Ascending aorta (tissue), 2 donors: ENCODE data around the gene KPNA4. TPM values are rescaled to one million over a fixed set of nuclear protein-coding genes. Genes with fewer than 3 reads are reported as not detected.
"Not testable (repeated sequence)": the region's sequence is repeated elsewhere in the genome, so short reads cannot be mapped to it uniquely, and the experiment has no call there.

Source experiments
- DNase-seq, 2 donors: peaks; one replicate each; pipeline ENCODE4 v3.0.0-alpha.2; 2019; ENCODE audit warnings: low spot score in 2 of 2
- H3K27ac ChIP-seq, 2 donors: fragments of 200-600 bp; sonication (generic); one replicate each; pipeline ENCODE4 v1.5.1; 2016 to 2017; ENCODE audit warnings: mild to moderate bottlenecking in 1 of 2
- H3K27me3 ChIP-seq: fragments of 200-600 bp; sonication (generic); one replicate; pipeline ENCODE4 v1.5.1; 2017
- H3K36me3 ChIP-seq, 2 donors: fragments of 200-600 bp; sonication (generic); one replicate each; pipeline ENCODE4 v1.5.1; 2016
- H3K4me1 ChIP-seq, 2 donors: fragments of 200-600 bp; sonication (generic); one replicate each; pipeline ENCODE4 v1.5.1; 2016 to 2017; ENCODE audit warnings: mild to moderate bottlenecking in 1 of 2
- H3K4me3 ChIP-seq, 2 donors: fragments of 200-600 bp; sonication (generic); one replicate each; pipeline ENCODE4 v1.5.1; 2016 to 2017; ENCODE audit warnings: mild to moderate bottlenecking in 1 of 2
- H3K9me3 ChIP-seq, 2 donors: fragments of 200-600 bp; sonication (generic); one replicate each; pipeline ENCODE4 v1.5.1; 2016
- CTCF ChIP-seq, 3 experiments: fragments of 200-600 bp in 2 of 3; fragments of 450-650 bp in 1 of 3; sonication (generic) in 2 of 3; IDR thresholded peaks; one replicate each; pipeline ENCODE4 v1.5.1; 2016 to 2019; ENCODE audit warnings: antibody characterized with exemption in 3 of 3, mild to moderate bottlenecking in 1 of 3, moderate library complexity in 1 of 3
- intact Hi-C: fragments of 100-400 bp; cut with DNase I; formaldehyde crosslinking; loops from one replicate; pipeline ENCODE4 v1.15.1; 2023
- total RNA-seq: library from RNA; depleted of rRNA; stranded (reverse); fragments of >200 nt; gene quantifications from one replicate; pipeline ENCODE4 v1.1.0, GENCODE V29; 2016

KPNA4 gene
- total RNA-seq, 1 donor from 2014 or later: 17.6 TPM

- Histone ChIP-seq H3K27me3 (no peaks in the 10 kb centered on the region), H3K9me3 (no peaks in the 10 kb centered on the region), H3K4me1 (no peaks in the 10 kb centered on the region), H3K27ac (no peak overlapping the region), H3K36me3 (no peaks in the 10 kb centered on the region), H3K4me3 (no peak overlapping the region)
- no peak for DNase-seq
- TF ChIP-seq CTCF (IDR thresholded peaks at IDR 0.05): no peak
- intact Hi-C loops: no loop called here
These were observed 42.5 kb upstream of the KPNA4 start for GRCh38 chr3:160607826-160608225.

GRCh38 chr3:160605315-160605714, 39.9 kb upstream of the KPNA4 start:
- no peak for DNase-seq
- no peaks in the 10 kb centered on the region for H3K4me1 ChIP-seq
- no peak overlapping the region for H3K27ac ChIP-seq
- no peak overlapping the region for H3K4me3 ChIP-seq
- intact Hi-C loops: no loop called here
- H3K27me3 ChIP-seq: no peaks in the 10 kb centered on the region
- no peaks in the 10 kb centered on the region for H3K9me3 ChIP-seq
- TF ChIP-seq CTCF (IDR thresholded peaks at IDR 0.05): no peak
- H3K36me3 ChIP-seq: no peaks in the 10 kb centered on the region

GRCh38 chr3:160603845-160604244, 38.5 kb upstream of the KPNA4 start:
- DNase-seq, H3K36me3 ChIP-seq, H3K4me1 ChIP-seq, H3K4me3 ChIP-seq, H3K9me3 ChIP-seq, intact Hi-C loops, H3K27ac ChIP-seq, H3K27me3 ChIP-seq: not testable (repeated sequence)

GRCh38 chr3:160602259-160602658, 36.9 kb upstream of the KPNA4 start:
- DNase-seq: no peak
- Histone ChIP-seq H3K9me3 (no peaks in the 10 kb centered on the region), H3K4me1 (no peaks in the 10 kb centered on the region), H3K36me3 (no peaks in the 10 kb centered on the region), H3K27me3 (no peaks in the 10 kb centered on the region), H3K27ac (no peak overlapping the region), H3K4me3 (no peak overlapping the region)
- intact Hi-C loops: no loop called here
- no peak for TF ChIP-seq CTCF (IDR thresholded peaks at IDR 0.05)

DNA sequence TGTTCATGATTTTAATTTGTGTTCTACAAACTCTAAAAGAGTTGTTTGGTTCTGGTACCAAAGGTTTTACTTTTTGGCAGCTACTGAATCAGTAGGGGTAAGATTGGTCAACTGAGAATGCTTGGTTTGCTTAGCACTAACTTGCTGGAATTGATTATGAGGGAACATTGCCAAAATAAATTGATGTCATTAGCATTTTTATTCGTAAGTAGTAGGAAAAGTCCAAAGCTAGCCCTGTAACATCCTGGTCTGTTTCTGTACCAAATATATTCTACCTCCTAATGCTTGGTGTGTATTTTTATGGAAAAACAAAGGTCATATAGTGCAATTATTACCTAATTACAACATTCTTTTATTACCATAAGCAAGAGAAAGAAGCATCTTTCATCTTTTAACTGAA, 35.9 kb upstream of the KPNA4 start:
- no peak for DNase-seq
- Histone ChIP-seq H3K36me3 (no peaks in the 10 kb centered on the region), H3K9me3 (no peaks in the 10 kb centered on the region), H3K4me3 (no peak overlapping the region), H3K27ac (no peak overlapping the region), H3K4me1 (no peaks in the 10 kb centered on the region), H3K27me3 (no peaks in the 10 kb centered on the region)
- intact Hi-C loops: no loop called here
- TF ChIP-seq CTCF (IDR thresholded peaks at IDR 0.05): no peak

- TF ChIP-seq CTCF (IDR thresholded peaks at IDR 0.05): no peak
- intact Hi-C loops: no loop called here
- no peaks in the 10 kb centered on the region for H3K4me1 ChIP-seq
These were observed 33.5 kb upstream of the KPNA4 start for GRCh38 chr3:160598865-160599264.

More at GRCh38 chr3:160598865-160599264, 33.5 kb upstream of the KPNA4 start:
- Histone ChIP-seq H3K36me3 (no peaks in the 10 kb centered on the region), H3K27me3 (no peaks in the 10 kb centered on the region), H3K4me3 (no peak overlapping the region), H3K27ac (no peak overlapping the region), H3K9me3 (no peaks in the 10 kb centered on the region)
- no peak for DNase-seq
